ENCODE results near the gene PEX7.

DNA sequence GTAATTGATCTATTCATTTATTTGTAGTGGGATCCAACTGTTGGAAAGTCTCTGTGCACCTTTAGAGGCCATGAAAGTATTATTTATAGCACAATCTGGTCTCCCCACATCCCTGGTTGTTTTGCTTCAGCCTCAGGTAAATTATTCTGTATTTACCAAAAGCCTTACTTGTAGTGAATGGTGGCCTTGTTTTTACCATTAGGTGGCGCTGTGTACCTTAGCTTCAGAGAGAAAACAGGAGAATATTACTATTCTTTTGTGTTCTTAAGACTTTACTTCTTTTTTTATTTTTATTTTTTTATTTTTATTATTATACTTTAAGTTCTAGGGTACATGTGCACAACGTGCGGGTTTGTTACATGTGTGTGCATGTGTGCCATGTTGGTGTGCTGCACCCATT is 23.7 kb downstream of the PEX7 start:
- TF ChIP-seq EP300 (IDR thresholded peaks at IDR 0.05; ENCODE audit: borderline replicate concordance) = no peak
- no peak for TF ChIP-seq FOXM1 (IDR thresholded peaks at IDR 0.05; ENCODE audit: borderline replicate concordance, low read depth)
- TF ChIP-seq RAD21 (IDR thresholded peaks at IDR 0.05; ENCODE audit: low read depth) = peak; percentile 70
- no peak for TF ChIP-seq YY1 (IDR thresholded peaks at IDR 0.05; ENCODE audit: low read depth)
- no peak for TF ChIP-seq TAF1 (IDR thresholded peaks at IDR 0.05; ENCODE audit: low read depth)
- no peak for TF ChIP-seq CEBPB (IDR thresholded peaks at IDR 0.05)
- TF ChIP-seq CREB1 (IDR thresholded peaks at IDR 0.05; ENCODE audit: low read depth) = no peak
- TF ChIP-seq, protein P1, sequence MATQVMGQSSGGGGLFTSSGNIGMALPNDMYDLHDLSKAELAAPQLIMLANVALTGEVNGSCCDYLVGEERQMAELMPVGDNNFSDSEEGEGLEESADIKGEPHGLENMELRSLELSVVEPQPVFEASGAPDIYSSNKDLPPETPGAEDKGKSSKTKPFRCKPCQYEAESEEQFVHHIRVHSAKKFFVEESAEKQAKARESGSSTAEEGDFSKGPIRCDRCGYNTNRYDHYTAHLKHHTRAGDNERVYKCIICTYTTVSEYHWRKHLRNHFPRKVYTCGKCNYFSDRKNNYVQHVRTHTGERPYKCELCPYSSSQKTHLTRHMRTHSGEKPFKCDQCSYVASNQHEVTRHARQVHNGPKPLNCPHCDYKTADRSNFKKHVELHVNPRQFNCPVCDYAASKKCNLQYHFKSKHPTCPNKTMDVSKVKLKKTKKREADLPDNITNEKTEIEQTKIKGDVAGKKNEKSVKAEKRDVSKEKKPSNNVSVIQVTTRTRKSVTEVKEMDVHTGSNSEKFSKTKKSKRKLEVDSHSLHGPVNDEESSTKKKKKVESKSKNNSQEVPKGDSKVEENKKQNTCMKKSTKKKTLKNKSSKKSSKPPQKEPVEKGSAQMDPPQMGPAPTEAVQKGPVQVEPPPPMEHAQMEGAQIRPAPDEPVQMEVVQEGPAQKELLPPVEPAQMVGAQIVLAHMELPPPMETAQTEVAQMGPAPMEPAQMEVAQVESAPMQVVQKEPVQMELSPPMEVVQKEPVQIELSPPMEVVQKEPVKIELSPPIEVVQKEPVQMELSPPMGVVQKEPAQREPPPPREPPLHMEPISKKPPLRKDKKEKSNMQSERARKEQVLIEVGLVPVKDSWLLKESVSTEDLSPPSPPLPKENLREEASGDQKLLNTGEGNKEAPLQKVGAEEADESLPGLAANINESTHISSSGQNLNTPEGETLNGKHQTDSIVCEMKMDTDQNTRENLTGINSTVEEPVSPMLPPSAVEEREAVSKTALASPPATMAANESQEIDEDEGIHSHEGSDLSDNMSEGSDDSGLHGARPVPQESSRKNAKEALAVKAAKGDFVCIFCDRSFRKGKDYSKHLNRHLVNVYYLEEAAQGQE (IDR thresholded peaks at IDR 0.05; ENCODE audit: low read depth) = no peak
- TF ChIP-seq TEAD4 (IDR thresholded peaks at IDR 0.05) = no peak
- no peak for TF ChIP-seq TCF12 (IDR thresholded peaks at IDR 0.05; ENCODE audit: low read depth)
- TF ChIP-seq EGR1 (IDR thresholded peaks at IDR 0.05) = no peak
- no peak for TF ChIP-seq ZBTB7A (IDR thresholded peaks at IDR 0.05; ENCODE audit: low read depth)
- TF ChIP-seq, protein P2, sequence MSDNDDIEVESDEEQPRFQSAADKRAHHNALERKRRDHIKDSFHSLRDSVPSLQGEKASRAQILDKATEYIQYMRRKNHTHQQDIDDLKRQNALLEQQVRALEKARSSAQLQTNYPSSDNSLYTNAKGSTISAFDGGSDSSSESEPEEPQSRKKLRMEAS (IDR thresholded peaks at IDR 0.05) = no peak
